ENCODE measurements around the gene RPS6KA4. TPM values are rescaled to one million over a fixed set of nuclear protein-coding genes. Genes with fewer than 3 reads are reported as not detected.

RPS6KA4 gene
- polyA plus RNA-seq, 1 donor (not counting 4 experiments of a cell fraction or from before 2014, with no cell fraction given): 52.4 TPM

GRCh38 chr11:64352099-64352994, 6.6 kb upstream of the RPS6KA4 start:
- no peak overlapping the region for H3K27ac ChIP-seq (ENCODE audit: control insufficient read depth, insufficient read depth, low read length)
- H3K4me2 ChIP-seq (ENCODE audit: control insufficient read depth, extremely low read depth, insufficient read depth, low read depth, low read length): no peak overlapping the region
- H2AFZ ChIP-seq (ENCODE audit: control insufficient read depth, low read length): no peak overlapping the region
- H3K9me1 ChIP-seq (ENCODE audit: control insufficient read depth, extremely low read depth, insufficient read depth, low read length): peaks cover 3% of the 10 kb centered on the region
- H3K9me3 ChIP-seq (ENCODE audit: control insufficient read depth, low read depth, low read length): no peaks in the 10 kb centered on the region
- H3K27me3 ChIP-seq (ENCODE audit: control insufficient read depth, extremely low read depth, insufficient read depth, low read length): no peaks in the 10 kb centered on the region
- peaks cover 33% of the 10 kb centered on the region for H3K4me1 ChIP-seq (ENCODE audit: control insufficient read depth, extremely low read depth, insufficient read depth, low read length)
- FAIRE-seq (no peak), DNase-seq (ENCODE audit: low read depth, low spot score) (no peak)
- no peak overlapping the region for H3K9ac ChIP-seq (ENCODE audit: control insufficient read depth, extremely low read depth, insufficient read depth, low read length)
- dilution Hi-C loops (cut with MboI; ENCODE audit: extremely low pct_ligation_motif_present, low sequenced_read_pairs): no loop called here
- H3K36me3 ChIP-seq (ENCODE audit: control insufficient read depth in 2 of 2, extremely low read depth in 1 of 2, insufficient read depth in 2 of 2, low read length in 2 of 2): no peaks in the 10 kb centered on the region
- H3K79me2 ChIP-seq (ENCODE audit: control insufficient read depth, insufficient read depth, low read length): no peaks in the 10 kb centered on the region
- no peak overlapping the region for H3K4me3 ChIP-seq (ENCODE audit: control insufficient read depth in 2 of 3, extremely low read depth in 1 of 3, insufficient read depth in 2 of 3, low read depth in 1 of 3, low read length in 3 of 3)
- no peaks in the 10 kb centered on the region for H4K20me1 ChIP-seq (ENCODE audit: control insufficient read depth, extremely low read depth, insufficient read depth, low read length)
- no peak for TF ChIP-seq EZH2 (IDR thresholded peaks at IDR 0.05; ENCODE audit: low read length)
- no peak for TF ChIP-seq CTCF (optimal IDR thresholded peaks at IDR 0.05 in 1 of 3, IDR thresholded peaks at IDR 0.05 in 1 of 3, conservative IDR thresholded peaks at IDR 0.05 in 1 of 3; ENCODE audit: extremely low read depth in 1 of 3, insufficient read depth in 2 of 3, low read length in 3 of 3)

- DNase-seq (ENCODE audit: low read depth, low spot score) (no peak), FAIRE-seq (no peak)
- H3K27me3 ChIP-seq (ENCODE audit: control insufficient read depth, extremely low read depth, insufficient read depth, low read length): no peaks in the 10 kb centered on the region
- H3K79me2 ChIP-seq (ENCODE audit: control insufficient read depth, insufficient read depth, low read length): no peaks in the 10 kb centered on the region
- H4K20me1 ChIP-seq (ENCODE audit: control insufficient read depth, extremely low read depth, insufficient read depth, low read length): no peaks in the 10 kb centered on the region
- H3K9ac ChIP-seq (ENCODE audit: control insufficient read depth, extremely low read depth, insufficient read depth, low read length): no peak overlapping the region
- H3K4me2 ChIP-seq (ENCODE audit: control insufficient read depth, extremely low read depth, insufficient read depth, low read depth, low read length): no peak overlapping the region
- peaks cover 3% of the 10 kb centered on the region for H3K9me1 ChIP-seq (ENCODE audit: control insufficient read depth, extremely low read depth, insufficient read depth, low read length)
- no peak overlapping the region for H3K4me3 ChIP-seq (ENCODE audit: control insufficient read depth in 2 of 3, extremely low read depth in 1 of 3, insufficient read depth in 2 of 3, low read depth in 1 of 3, low read length in 3 of 3)
- no peaks in the 10 kb centered on the region for H3K9me3 ChIP-seq (ENCODE audit: control insufficient read depth, low read depth, low read length)
- no peaks in the 10 kb centered on the region for H3K36me3 ChIP-seq (ENCODE audit: control insufficient read depth in 2 of 2, extremely low read depth in 1 of 2, insufficient read depth in 2 of 2, low read length in 2 of 2)
- no peak overlapping the region for H2AFZ ChIP-seq (ENCODE audit: control insufficient read depth, low read length)
- no peak overlapping the region for H3K27ac ChIP-seq (ENCODE audit: control insufficient read depth, insufficient read depth, low read length)
- TF ChIP-seq CTCF (optimal IDR thresholded peaks at IDR 0.05 in 1 of 3, IDR thresholded peaks at IDR 0.05 in 1 of 3, conservative IDR thresholded peaks at IDR 0.05 in 1 of 3; ENCODE audit: extremely low read depth in 1 of 3, insufficient read depth in 2 of 3, low read length in 3 of 3) (no peak), EZH2 (IDR thresholded peaks at IDR 0.05; ENCODE audit: low read length) (no peak)
- dilution Hi-C loops (cut with MboI; ENCODE audit: extremely low pct_ligation_motif_present, low sequenced_read_pairs): no loop called here
- peaks cover 33% of the 10 kb centered on the region for H3K4me1 ChIP-seq (ENCODE audit: control insufficient read depth, extremely low read depth, insufficient read depth, low read length)
Observed at GRCh38 chr11:64352995-64353714, 5.8 kb upstream of the RPS6KA4 start.
